D721Med (cell line): Measurements from ENCODE around the gene SDSL.

ENCODE experiments used
- DNase-seq: peaks from one replicate; pipeline ENCODE4 v3.0.0; 2011; ENCODE audit warnings: low spot score; ENCODE audit not compliant: insufficient read length
- FAIRE-seq: peaks from 2 replicates; lab custom pipeline; 2011; peaks lifted over from hg19 to GRCh38; lab: Jason Lieb, UNC
- CTCF ChIP-seq: IDR thresholded peaks from 2 replicates; pipeline ENCODE4 v1.5.1; 2012; ENCODE audit warnings: mild to moderate bottlenecking, control low read depth; ENCODE audit not compliant: insufficient read depth; ENCODE audit errors: missing control alignments

Gene SDSL

DNA sequence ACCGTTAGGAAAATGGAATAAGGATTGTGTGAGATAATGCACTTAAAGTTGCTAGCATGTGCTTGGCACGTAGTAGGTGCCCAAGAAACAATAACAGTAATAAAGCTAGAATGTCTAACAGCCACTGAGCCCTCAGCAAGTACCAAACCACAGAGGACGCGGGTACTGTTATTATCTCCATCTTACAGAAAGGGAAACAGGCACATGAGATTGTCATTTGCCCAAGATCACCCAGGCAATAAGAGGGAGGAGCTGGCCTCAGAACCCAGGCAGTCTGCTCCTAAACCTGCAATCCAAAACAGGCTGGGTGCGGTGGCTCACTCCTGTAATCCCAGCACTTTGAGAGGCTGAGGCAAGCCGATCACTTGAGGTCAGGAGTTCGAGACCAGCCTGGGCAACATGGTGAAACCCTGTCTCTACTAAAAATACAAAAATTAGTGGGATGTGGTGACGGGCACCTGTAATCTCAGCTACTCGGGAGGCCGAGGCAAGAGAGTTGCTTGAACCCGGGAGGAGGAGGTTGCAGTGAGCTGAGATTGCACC lies 13.4 kb upstream of the SDSL start:
- TF ChIP-seq CTCF = no peak
- DNase-seq (no peak), FAIRE-seq (no peak)

DNA sequence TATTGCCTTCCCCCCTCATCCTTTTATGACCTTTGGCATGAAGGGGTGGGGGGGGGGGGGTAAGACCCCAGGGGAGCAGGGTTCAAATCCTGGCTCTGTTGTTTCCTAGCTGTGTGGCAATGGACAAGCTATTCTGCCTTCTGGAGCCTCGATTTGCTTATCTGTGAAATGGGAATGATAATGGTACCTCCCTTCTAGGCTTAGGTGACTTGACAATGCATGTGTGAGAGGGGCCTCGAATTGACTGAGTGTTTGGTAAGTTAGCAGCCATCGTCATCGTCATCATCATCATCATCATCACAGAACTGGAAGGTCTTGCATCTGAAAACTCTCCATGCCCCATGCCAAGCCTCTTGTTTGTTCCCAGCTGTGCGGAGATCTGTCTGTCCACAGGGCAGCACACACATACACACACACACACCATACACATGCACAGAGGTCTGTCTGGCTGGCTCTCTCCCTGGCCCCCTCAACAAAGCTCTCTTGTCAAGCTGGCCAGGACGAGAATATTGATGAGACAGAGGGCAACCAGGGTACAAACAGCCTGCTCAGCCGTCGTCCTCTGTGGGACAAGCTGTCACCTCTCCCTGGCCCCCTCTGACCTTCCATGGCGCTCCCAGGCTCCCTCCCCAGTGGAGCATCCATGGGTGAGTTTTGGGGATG lies 12.6 kb upstream of the SDSL start:
- TF ChIP-seq CTCF = no peak
- DNase-seq = no peak
- no peak for FAIRE-seq

- no peak for TF ChIP-seq CTCF
- DNase-seq (no peak), FAIRE-seq (no peak)
Observed at GRCh38 chr12:113413488-113413939, 8.7 kb upstream of the SDSL start.

DNA sequence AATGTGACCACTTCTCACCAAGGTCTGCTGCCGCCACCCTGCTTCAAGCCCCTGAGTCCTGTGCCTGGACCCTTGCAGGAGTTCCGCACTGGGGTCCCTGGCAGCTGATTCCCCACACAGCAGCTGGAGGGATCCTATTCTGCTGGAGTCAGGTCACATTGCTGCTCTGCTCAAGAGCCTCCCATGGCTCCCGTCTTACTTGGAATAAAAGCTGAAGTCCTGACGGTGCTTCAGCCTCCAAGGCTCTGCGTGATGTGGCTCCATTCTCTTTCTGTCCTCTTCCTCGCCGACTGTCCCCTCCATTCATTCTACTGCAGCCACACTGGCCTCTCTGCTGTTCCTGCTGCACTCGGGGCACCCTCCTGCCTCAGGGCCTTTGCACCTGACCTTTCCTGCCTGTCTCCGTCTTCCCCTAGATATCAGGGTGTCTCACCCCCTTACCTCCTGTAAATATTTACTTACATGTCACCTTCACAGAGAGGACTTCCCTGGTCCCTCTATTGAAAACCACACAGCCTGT lies 7.6 kb upstream of the SDSL start:
- no peak for TF ChIP-seq CTCF
- no peak for DNase-seq
- no peak for FAIRE-seq

GRCh38 chr12:113416091-113416754 lies 6.0 kb upstream of the SDSL start:
- FAIRE-seq = no peak
- TF ChIP-seq CTCF = no peak

GRCh38 chr12:113418213-113418879 lies 3.8 kb upstream of the SDSL start:
- DNase-seq (no peak), FAIRE-seq (no peak)
- TF ChIP-seq CTCF = no peak

More at GRCh38 chr12:113416091-113416754, 6.0 kb upstream of the SDSL start:
- no peak for DNase-seq
